GM21786 (cell line): ENCODE data around the gene CCDC57.

ENCODE experiments used
- ATAC-seq: cut with Tn5 transposase; IDR thresholded peaks from one replicate; pipeline ENCODE4 v1.9.1; 2021; ENCODE audit not compliant: unreplicated experiment

Gene CCDC57

DNA sequence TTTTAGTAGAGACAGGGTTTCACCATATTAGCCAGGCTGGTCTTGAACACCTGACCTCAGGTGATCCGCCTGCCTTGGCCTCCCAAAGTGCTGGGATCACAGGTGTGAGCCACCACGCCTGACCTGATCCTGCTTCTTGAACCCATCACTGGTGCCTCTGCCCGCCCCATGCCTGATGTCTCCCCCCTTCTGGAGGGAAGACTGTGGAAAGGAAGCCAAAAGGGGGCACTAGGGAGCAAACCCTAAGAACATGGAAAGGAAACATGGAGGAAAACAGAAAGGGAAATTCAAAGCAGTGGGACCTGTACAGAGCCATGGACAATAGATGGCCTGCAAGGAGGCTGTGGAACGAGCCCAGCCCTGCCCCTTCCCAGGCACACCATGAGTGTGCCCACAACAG, 83.5 kb downstream of the CCDC57 start:
- ATAC-seq, result no peak

- ATAC-seq, result no peak
These were observed 84.4 kb downstream of the CCDC57 start for GRCh38 chr17:82128287-82128686.

GRCh38 chr17:82127704-82128103, 84.9 kb downstream of the CCDC57 start:
- no peak for ATAC-seq

DNA sequence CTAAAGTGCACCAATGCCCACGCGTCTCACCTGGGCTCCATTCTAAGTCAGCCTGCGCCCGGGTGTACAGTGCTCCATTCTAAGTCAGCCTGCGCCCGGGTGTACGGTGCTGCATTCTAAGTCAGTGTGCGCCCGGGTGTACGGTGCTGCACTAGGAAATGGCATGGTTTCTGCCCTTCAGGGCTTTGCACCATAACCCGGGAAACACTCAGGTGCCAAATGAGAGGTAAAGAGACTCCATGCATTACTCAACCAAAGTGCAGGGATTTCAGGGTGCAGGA, 85.4 kb downstream of the CCDC57 start:
- no peak for ATAC-seq

- ATAC-seq, result no peak
These were observed 85.9 kb downstream of the CCDC57 start for GRCh38 chr17:82126556-82127314.

- ATAC-seq, result no peak
These were observed 88.5 kb downstream of the CCDC57 start for GRCh38 chr17:82124101-82124500.

DNA sequence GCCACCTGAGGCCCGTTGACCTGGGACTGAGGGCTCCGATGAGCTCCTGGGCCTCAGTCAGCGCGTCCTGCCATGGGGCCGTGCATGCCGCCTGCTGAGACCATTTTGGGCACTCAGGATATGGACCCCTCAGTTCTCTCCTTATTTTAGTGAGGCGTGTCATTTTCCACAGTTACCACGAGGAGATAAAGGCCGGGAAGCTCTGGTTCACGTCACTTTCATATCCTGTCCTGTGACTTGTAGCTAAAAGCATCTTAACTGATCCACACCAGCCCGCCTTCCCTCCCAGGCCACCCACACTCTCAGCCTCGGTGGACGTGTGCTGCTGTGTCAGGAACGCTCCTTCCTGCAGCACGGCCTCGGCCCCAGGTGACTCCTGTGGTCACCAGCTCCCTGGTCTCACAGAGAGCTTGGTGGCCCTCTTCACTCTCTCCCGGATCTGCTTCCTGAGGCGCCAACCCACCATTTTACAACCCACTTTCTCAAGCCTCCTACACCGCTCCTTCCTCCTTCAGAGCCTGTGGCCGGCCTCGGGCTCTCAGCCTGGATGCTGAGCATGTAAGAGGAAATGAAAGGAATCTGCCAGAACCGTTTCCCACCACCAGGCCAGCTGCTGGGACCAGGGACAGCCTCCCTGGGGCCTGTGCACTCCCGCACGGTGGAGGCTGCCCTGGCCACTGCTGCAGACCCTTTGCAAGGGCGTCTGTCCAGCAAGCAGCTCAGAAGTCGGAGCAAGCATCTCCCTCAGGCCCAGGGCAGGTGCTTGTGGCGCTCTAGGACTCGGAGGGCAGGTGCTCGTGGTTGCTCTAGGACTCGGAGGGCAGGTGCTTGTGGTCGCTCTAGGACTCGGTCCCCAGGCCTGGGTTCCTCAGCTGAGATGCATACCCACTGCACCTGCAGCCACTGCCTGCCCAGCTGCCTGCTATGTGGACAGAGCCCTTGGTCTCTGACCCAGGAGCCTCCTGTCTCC, 90.7 kb downstream of the CCDC57 start:
- ATAC-seq, result no peak

- ATAC-seq, result no peak
These were observed 91.4 kb downstream of the CCDC57 start for GRCh38 chr17:82121246-82121645.

- no peak for ATAC-seq
These were observed 92.5 kb downstream of the CCDC57 start for GRCh38 chr17:82120148-82120547.

- ATAC-seq, result no peak
These were observed 93.7 kb downstream of the CCDC57 start for GRCh38 chr17:82118815-82119380.

GRCh38 chr17:82118168-82118814, 94.4 kb downstream of the CCDC57 start:
- ATAC-seq, result no peak

GRCh38 chr17:82117139-82118090, 95.2 kb downstream of the CCDC57 start:
- no peak for ATAC-seq

- ATAC-seq, result no peak
These were observed 96.4 kb downstream of the CCDC57 start for GRCh38 chr17:82116246-82116645.

- ATAC-seq, result no peak
These were observed 97.8 kb downstream of the CCDC57 start for GRCh38 chr17:82114872-82115271.

DNA sequence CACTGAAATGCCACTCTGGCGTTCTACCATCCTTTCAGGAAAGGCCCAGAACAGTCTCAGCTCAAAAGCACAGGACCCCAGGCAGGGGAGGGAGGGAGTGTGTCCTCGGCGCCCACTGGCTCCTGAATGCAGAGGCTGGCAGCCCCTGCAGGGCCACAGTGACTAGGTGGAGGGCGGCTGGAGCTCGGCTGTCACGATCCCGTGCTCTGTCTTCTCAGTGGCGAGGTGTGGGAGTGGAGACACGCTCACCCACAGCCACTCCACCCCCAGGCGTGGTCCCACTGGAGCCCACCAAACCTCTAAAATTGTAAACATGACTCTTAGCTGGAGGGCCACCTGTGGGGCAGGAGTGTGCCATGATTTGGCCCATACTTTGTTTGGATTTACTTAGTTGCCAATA, 98.2 kb downstream of the CCDC57 start:
- no peak for ATAC-seq

DNA sequence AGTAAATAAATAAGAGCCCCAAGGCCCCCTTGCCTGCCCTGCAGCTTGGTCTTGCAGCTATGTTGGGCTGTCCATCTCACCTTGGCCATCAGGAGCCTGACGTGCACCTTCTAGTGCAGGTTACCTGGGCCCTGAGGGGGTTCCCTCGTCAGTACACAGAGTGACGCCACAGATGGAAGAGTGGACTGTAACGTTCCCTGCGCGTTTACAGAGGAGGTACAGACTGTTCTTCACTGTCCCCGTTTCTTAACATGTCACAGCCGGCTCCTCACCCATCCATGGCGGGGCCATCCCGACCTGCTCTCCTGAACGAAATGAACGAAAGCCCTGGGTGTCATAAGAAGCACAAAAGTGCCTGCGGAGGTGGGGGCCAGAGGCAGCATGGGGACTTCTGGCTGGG, 98.7 kb downstream of the CCDC57 start:
- ATAC-seq, result no peak

GRCh38 chr17:82113422-82113821, 99.2 kb downstream of the CCDC57 start:
- ATAC-seq, result no peak

- ATAC-seq, result no peak
These were observed 99.7 kb downstream of the CCDC57 start for GRCh38 chr17:82112914-82113311.

- no peak for ATAC-seq
These were observed 100.3 kb downstream of the CCDC57 start for GRCh38 chr17:82112181-82112913.

DNA sequence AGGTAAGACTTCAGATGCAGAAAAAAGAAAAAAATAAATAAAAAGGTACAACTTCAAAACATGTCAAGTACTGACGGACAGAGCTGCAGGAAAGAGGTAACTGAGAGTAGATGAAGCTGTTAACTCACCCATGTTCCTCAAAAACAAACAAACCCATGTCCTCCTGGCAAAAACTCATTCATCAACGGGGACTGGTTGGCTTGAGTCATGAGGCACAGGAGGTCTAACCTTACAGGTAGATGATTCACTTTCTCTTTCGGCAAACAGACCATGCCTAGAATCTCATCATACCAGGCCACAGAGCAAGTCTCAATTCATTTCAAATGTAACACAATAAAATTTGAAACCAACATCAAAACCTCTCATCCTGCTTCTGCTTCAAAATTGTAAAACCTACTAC, 102.3 kb downstream of the CCDC57 start:
- no peak for ATAC-seq
